H9 (cell line): ENCODE measurements around the gene TTC7B. TPM values are rescaled to one million over a fixed set of nuclear protein-coding genes. Genes with fewer than 3 reads are reported as not detected.

Experiments
- DNase-seq: peaks from one replicate; pipeline ENCODE4 v3.0.0-alpha.2; 2017
- H2AFZ ChIP-seq: one replicate; pipeline ENCODE4 v1.6.1; 2013; ENCODE audit warnings: mild to moderate bottlenecking, low read length, control low read depth, moderate library complexity
- H2AK5ac ChIP-seq: 2 replicates; pipeline ENCODE4 v1.6.1; 2013; ENCODE audit warnings: low read length, control low read depth, mixed read lengths; ENCODE audit not compliant: insufficient read length
- H2BK120ac ChIP-seq: one replicate; pipeline ENCODE4 v1.6.1; 2013; ENCODE audit warnings: low read depth, mild to moderate bottlenecking, low read length, control low read depth, inconsistent platforms; ENCODE audit not compliant: poor library complexity, severe bottlenecking
- H2BK12ac ChIP-seq: 2 replicates; pipeline ENCODE4 v1.6.1; 2013; ENCODE audit warnings: low read length, control low read depth, mixed read lengths, low read depth; ENCODE audit not compliant: insufficient read length
- H2BK15ac ChIP-seq: 2 replicates; pipeline ENCODE4 v1.6.1; 2013; ENCODE audit warnings: low read depth, low read length, control low read depth
- H2BK20ac ChIP-seq: one replicate; pipeline ENCODE4 v1.6.1; 2013; ENCODE audit warnings: low read depth, mild to moderate bottlenecking, low read length, control low read depth, inconsistent platforms; ENCODE audit not compliant: poor library complexity, severe bottlenecking
- H2BK5ac ChIP-seq: 2 replicates; pipeline ENCODE4 v1.6.1; 2013; ENCODE audit warnings: low read length, control low read depth, mixed read lengths; ENCODE audit not compliant: insufficient read length
- H3K14ac ChIP-seq: 2 replicates; pipeline ENCODE4 v1.6.1; 2013; ENCODE audit warnings: low read length, control low read depth; ENCODE audit not compliant: insufficient read depth
- H3K18ac ChIP-seq: 2 replicates; pipeline ENCODE4 v1.6.1; 2013; ENCODE audit warnings: low read depth, mild to moderate bottlenecking, mixed read lengths, low read length, control low read depth; ENCODE audit not compliant: insufficient read length
- H3K23ac ChIP-seq: 2 replicates; pipeline ENCODE4 v1.6.1; 2013; ENCODE audit warnings: low read length, control low read depth, mixed read lengths, low read depth; ENCODE audit not compliant: insufficient read length
- H3K23me2 ChIP-seq: 2 replicates; pipeline ENCODE4 v1.6.1; 2013; ENCODE audit warnings: low read depth, mild to moderate bottlenecking, mixed read lengths, low read length, control low read depth; ENCODE audit not compliant: insufficient read length, poor library complexity, severe bottlenecking
- H3K27ac ChIP-seq: 2 replicates; pipeline ENCODE4 v1.5.1; 2013; ENCODE audit warnings: low read length, control low read depth, mixed read lengths, low read depth; ENCODE audit not compliant: insufficient read length
- H3K27me3 ChIP-seq: 2 replicates; pipeline ENCODE4 v1.6.1; 2013; ENCODE audit warnings: low read length, control low read depth, inconsistent platforms; ENCODE audit not compliant: insufficient read depth
- H3K4ac ChIP-seq: 2 replicates; pipeline ENCODE4 v1.6.1; 2013; ENCODE audit warnings: low read depth, mild to moderate bottlenecking, control low read depth, inconsistent platforms, low read length, moderate library complexity
- H3K4me1 ChIP-seq: 2 replicates; pipeline ENCODE4 v1.6.1; 2013; ENCODE audit warnings: low read length, control low read depth, inconsistent platforms; ENCODE audit not compliant: insufficient read depth
- H3K4me2 ChIP-seq: 2 replicates; pipeline ENCODE4 v1.6.1; 2013; ENCODE audit warnings: low read length, control low read depth, mixed read lengths; ENCODE audit not compliant: insufficient read length, insufficient read depth
- H3K56ac ChIP-seq: 2 replicates; pipeline ENCODE4 v1.6.1; 2013; ENCODE audit warnings: low read depth, mild to moderate bottlenecking, mixed read lengths, low read length, control low read depth; ENCODE audit not compliant: insufficient read length
- H3K79me1 ChIP-seq: 2 replicates; pipeline ENCODE4 v1.6.1; 2013; ENCODE audit warnings: low read depth, mild to moderate bottlenecking, moderate library complexity, low read length, control low read depth, inconsistent platforms; ENCODE audit not compliant: insufficient read depth, poor library complexity, severe bottlenecking
- H3K79me2 ChIP-seq: 2 replicates; pipeline ENCODE4 v1.6.1; 2013; ENCODE audit warnings: low read length, control low read depth, inconsistent platforms; ENCODE audit not compliant: insufficient read depth
- H3K9ac ChIP-seq: 2 replicates; pipeline ENCODE4 v1.6.1; 2013; ENCODE audit warnings: low read length, control low read depth, mixed read lengths; ENCODE audit not compliant: insufficient read length; ENCODE audit errors: extremely low read depth
- H3K9me3 ChIP-seq: one replicate; pipeline ENCODE4 v1.6.1; 2013; ENCODE audit warnings: low read depth, low read length, inconsistent platforms; ENCODE audit not compliant: control insufficient read depth
- H3T11ph ChIP-seq: one replicate; pipeline ENCODE4 v1.6.1; 2013; ENCODE audit warnings: mild to moderate bottlenecking, low read length, control low read depth, inconsistent platforms
- H4K20me1 ChIP-seq: one replicate; pipeline ENCODE4 v1.6.1; 2013; ENCODE audit not compliant: control insufficient read depth, insufficient read length, insufficient read depth
- H4K5ac ChIP-seq: 2 replicates; pipeline ENCODE4 v1.6.1; 2013; ENCODE audit warnings: low read depth, mild to moderate bottlenecking, mixed read lengths, low read length, control low read depth; ENCODE audit not compliant: insufficient read length
- H4K8ac ChIP-seq: replicated peaks from 2 replicates; pipeline ENCODE4 v1.6.1; 2013; ENCODE audit warnings: low read length, control low read depth, mixed read lengths, low read depth; ENCODE audit not compliant: insufficient read length
- H4K91ac ChIP-seq: 2 replicates; pipeline ENCODE4 v1.6.1; 2013; ENCODE audit warnings: low read depth, mild to moderate bottlenecking, moderate library complexity, mixed read lengths, low read length, control low read depth; ENCODE audit not compliant: insufficient read length
- H3K27ac Mint-ChIP-seq, 3 experiments: 2 replicates in 2 of 3; 3 replicates in 1 of 3; pipeline ENCODE4 v1.8.0; 2020 to 2021; ENCODE audit warnings: mixed read lengths in 3 of 3, mild to moderate bottlenecking in 1 of 3, moderate library complexity in 1 of 3
- H3K27me3 Mint-ChIP-seq: 2 replicates; pipeline ENCODE4 v1.8.0; 2021; ENCODE audit warnings: low read depth, mild to moderate bottlenecking, moderate library complexity, mixed read lengths
- H3K36me3 Mint-ChIP-seq, 3 experiments: 2 replicates in 2 of 3; 3 replicates in 1 of 3; pipeline ENCODE4 v1.8.0; 2020 to 2021; ENCODE audit warnings: low read depth in 3 of 3, mixed read lengths in 3 of 3; ENCODE audit not compliant: insufficient read depth in 1 of 3
- H3K4me1 Mint-ChIP-seq, 2 experiments: 2 replicates each; pipeline ENCODE4 v1.8.0; 2020; ENCODE audit warnings: mixed read lengths in 2 of 2
- H3K4me3 Mint-ChIP-seq, 2 experiments: 2 replicates in 1 of 2; 3 replicates in 1 of 2; pipeline ENCODE4 v1.8.0; 2020 to 2021; ENCODE audit warnings: mild to moderate bottlenecking in 2 of 2, mixed read lengths in 2 of 2, moderate library complexity in 1 of 2
- H3K9me3 Mint-ChIP-seq, 2 experiments: 2 replicates in 1 of 2; 3 replicates in 1 of 2; pipeline ENCODE4 v1.8.0; 2020; ENCODE audit warnings: mild to moderate bottlenecking in 2 of 2, mixed read lengths in 2 of 2, moderate library complexity in 1 of 2
- CTCF ChIP-seq: fragments of 200-600 bp; sonication (generic); conservative IDR thresholded peaks from 3 replicates; pipeline ENCODE4 v1.8.0; 2021; ENCODE audit warnings: antibody characterized with exemption, mild to moderate bottlenecking
- WGBS: extraction: QIAGEN DNeasy Blood & Tissue Kit; methylation state at CpG from one replicate; pipeline ENCODE4 v1.1.7; 2013; ENCODE audit warnings: missing lambda C conversion rate, low lambda C conversion rate, mixed read lengths; ENCODE audit not compliant: insufficient read length; ENCODE audit errors: extremely low coverage; 5-methylcytosine and 5-hydroxymethylcytosine counted together
- total RNA-seq: library from RNA; stranded (reverse); gene quantifications from 2 replicates; pipeline ENCODE4 v1.2.1, GENCODE V29; 2021

The TTC7B gene
- total RNA-seq, 1 experiment from 2014 or later, result 33.7 TPM

GRCh38 chr14:90582166-90582565 lies 234.1 kb downstream of the TTC7B start:
- no peak overlapping the region for H3K56ac ChIP-seq
- no peak overlapping the region for H4K8ac ChIP-seq
- H3K9ac ChIP-seq, result no peak overlapping the region
- no peak for TF ChIP-seq CTCF
- H2BK20ac ChIP-seq, result no peak overlapping the region
- H3K79me1 ChIP-seq, result no peaks in the 10 kb centered on the region
- H3K4me1 ChIP-seq, result no peaks in the 10 kb centered on the region
- H3K23me2 ChIP-seq, result no peaks in the 10 kb centered on the region
- no peak overlapping the region for H3T11ph ChIP-seq
- no peak overlapping the region for H3K4me2 ChIP-seq
- WGBS, result no CpG with 5 or more reads among the region's 3 CpGs
- Mint-ChIP-seq H3K4me3 (no peak overlapping the region), H3K36me3 (peaks cover 0 to 2% (median 0%) of the 10 kb centered on the region in 3 experiments; a peak in 1 of 7 replicates), H3K27me3 (no peaks in the 10 kb centered on the region; the same call in 1 of the 2 replicates), H3K4me1 (peaks cover 2 to 9% of the 10 kb centered on the region in 2 experiments), H3K27ac (no peak overlapping the region), H3K9me3 (no peaks in the 10 kb centered on the region; a peak in 1 of 5 replicates)
- H3K23ac ChIP-seq, result no peak overlapping the region
- no peak overlapping the region for H3K18ac ChIP-seq
- H4K5ac ChIP-seq, result no peak overlapping the region
- H3K14ac ChIP-seq, result no peak overlapping the region
- H2AK5ac ChIP-seq, result no peak overlapping the region
- no peak overlapping the region for H2BK12ac ChIP-seq
- H2BK5ac ChIP-seq, result no peak overlapping the region
- no peak overlapping the region for H2BK15ac ChIP-seq
- no peak overlapping the region for H2AFZ ChIP-seq
- H3K27ac ChIP-seq, result no peak overlapping the region
- H3K4ac ChIP-seq, result no peak overlapping the region
- no peak overlapping the region for H4K91ac ChIP-seq
- no peaks in the 10 kb centered on the region for H3K27me3 ChIP-seq
- no peaks in the 10 kb centered on the region for H3K79me2 ChIP-seq
- no peak overlapping the region for H2BK120ac ChIP-seq
- DNase-seq, result no peak
- no peaks in the 10 kb centered on the region for H3K9me3 ChIP-seq
- H4K20me1 ChIP-seq, result peaks cover 5% of the 10 kb centered on the region
